ENCODE results near the gene KDM1A. TPM values are rescaled to one million over a fixed set of nuclear protein-coding genes. Genes with fewer than 3 reads are reported as not detected.
A peak's percentile ranks its signal among the peaks of the same experiment; 100 is the strongest.

The KDM1A gene
- total and polyA plus RNA-seq, 2 of the 13 experiments (the other 11 are each of a cell fraction or from before 2014, with no cell fraction given), result 81.3 to 173 TPM

- CTCF ChIA-PET (ENCODE audit: low intra/inter-chr PET ratio, low total read pairs), result no interaction called here
- H2AFZ ChIP-seq (ENCODE audit: low read length), result no peak overlapping the region
- no peak overlapping the region for H3K27ac ChIP-seq (ENCODE audit: extremely low read length, insufficient read depth, low read length)
- intact Hi-C loops (cut with micrococcal nuclease; ENCODE audit: unreplicated experiment) (no loop called here), in situ Hi-C loops (cut with HindIII; ENCODE audit: extremely low pct_ligation_motif_present, low pct_unique_long_range_greater_than_20kb) (no loop called here)
- no peak overlapping the region for H3K9ac ChIP-seq (ENCODE audit: insufficient read depth, low read depth, low read length)
- H4K20me1 ChIP-seq (ENCODE audit: insufficient read depth, low read length), result no peaks in the 10 kb centered on the region
- DNase-seq (ENCODE audit: low spot score), result no peak
- 96% methylated on average over 4 of the region's 4 CpGs for WGBS (ENCODE audit: low lambda C conversion rate)
- no peak for ATAC-seq
- peak overlapping the region; percentile 65; the same call in 1 of the 2 replicates for H3K4me2 ChIP-seq (ENCODE audit: low read depth, low read length)
- no peak for TF ChIP-seq FOXA3 (CRISPR knock-in tag; IDR thresholded peaks at IDR 0.05)
- no peak for TF ChIP-seq CREB1 (IDR thresholded peaks at IDR 0.05)
- 0 out of 2 replicates have a peak, but pooled peaks have one; percentile 24 for TF ChIP-seq CREB1 (CRISPR knock-in tag; IDR thresholded peaks at IDR 0.05)
- no peak for TF ChIP-seq MXI1 (IDR thresholded peaks at IDR 0.05; ENCODE audit: borderline replicate concordance, low read depth, low read length)
- no peak for FAIRE-seq
- H3K9me3 ChIP-seq (ENCODE audit: low read length), result no peaks in the 10 kb centered on the region
- no TSS peak for BruUV-seq (replicated peaks)
- no peaks in the 10 kb centered on the region for H3K27me3 ChIP-seq (ENCODE audit: control insufficient read depth in 1 of 2, insufficient read depth in 2 of 2, low read length in 2 of 2)
- H3K79me2 ChIP-seq (ENCODE audit: insufficient read depth, low read length), result peaks cover 57% of the 10 kb centered on the region
- H3K36me3 ChIP-seq (replicated peaks in 1 of 2; ENCODE audit: control insufficient read depth in 1 of 2, insufficient read depth in 2 of 2, low read length in 2 of 2), result no peaks in the 10 kb centered on the region
- H3K4me3 ChIP-seq (replicated peaks in 1 of 3; ENCODE audit: insufficient read depth in 1 of 3, low read depth in 2 of 3, low read length in 3 of 3), result no peak overlapping the region
- POLR2A ChIA-PET, result no interaction called here
- peaks cover 62% of the 10 kb centered on the region for H3K4me1 ChIP-seq (ENCODE audit: insufficient read depth, low read length)
Observed at GRCh38 chr1:23124259-23125026, 105.2 kb downstream of the KDM1A start.

GRCh38 chr1:23125489-23125888 lies 106.2 kb downstream of the KDM1A start:
- 94% methylated on average over 4 of the region's 4 CpGs for WGBS (ENCODE audit: low lambda C conversion rate)
- Histone ChIP-seq H3K27me3 (ENCODE audit: control insufficient read depth in 1 of 2, insufficient read depth in 2 of 2, low read length in 2 of 2) (no peaks in the 10 kb centered on the region), H3K9me3 (ENCODE audit: low read length) (no peaks in the 10 kb centered on the region), H3K79me2 (ENCODE audit: insufficient read depth, low read length) (peaks cover 53% of the 10 kb centered on the region), H3K4me1 (ENCODE audit: insufficient read depth, low read length) (peaks cover 56% of the 10 kb centered on the region), H2AFZ (ENCODE audit: low read length) (no peak overlapping the region), H4K20me1 (ENCODE audit: insufficient read depth, low read length) (no peaks in the 10 kb centered on the region), H3K9ac (ENCODE audit: insufficient read depth, low read depth, low read length) (no peak overlapping the region), H3K27ac (ENCODE audit: extremely low read length, insufficient read depth, low read length) (peak overlapping the region; percentile 5), H3K4me3 (replicated peaks in 1 of 3; ENCODE audit: insufficient read depth in 1 of 3, low read depth in 2 of 3, low read length in 3 of 3) (no peak overlapping the region), H3K36me3 (replicated peaks in 1 of 2; ENCODE audit: control insufficient read depth in 1 of 2, insufficient read depth in 2 of 2, low read length in 2 of 2) (no peaks in the 10 kb centered on the region), H3K4me2 (ENCODE audit: low read depth, low read length) (no peak overlapping the region)
- CTCF ChIA-PET (ENCODE audit: low intra/inter-chr PET ratio, low total read pairs), result no interaction called here
- intact Hi-C loops (cut with micrococcal nuclease; ENCODE audit: unreplicated experiment), result no loop called here
- FAIRE-seq (no peak), ATAC-seq (no peak), DNase-seq (ENCODE audit: low spot score) (no peak)
- POLR2A ChIA-PET, result no interaction called here
- no TSS peak for BruUV-seq (replicated peaks)
- in situ Hi-C loops (cut with HindIII; ENCODE audit: extremely low pct_ligation_motif_present, low pct_unique_long_range_greater_than_20kb), result no loop called here
- TF ChIP-seq ZNF547 (CRISPR knock-in tag; IDR thresholded peaks at IDR 0.05), result no peak
- TF ChIP-seq PRDM4 (CRISPR knock-in tag; IDR thresholded peaks at IDR 0.05; ENCODE audit: borderline replicate concordance), result no peak
- no peak for TF ChIP-seq ZNF879 (CRISPR knock-in tag; IDR thresholded peaks at IDR 0.05)
- no peak for TF ChIP-seq ZNF569 (CRISPR knock-in tag; IDR thresholded peaks at IDR 0.05; ENCODE audit: borderline replicate concordance)
- TF ChIP-seq HOXA5 (CRISPR knock-in tag; IDR thresholded peaks at IDR 0.05), result no peak
- no peak for TF ChIP-seq BRD4 (CRISPR knock-in tag; IDR thresholded peaks at IDR 0.05)
- no peak for TF ChIP-seq KLF6 (CRISPR knock-in tag; IDR thresholded peaks at IDR 0.05)
- TF ChIP-seq BATF2 (CRISPR knock-in tag; IDR thresholded peaks at IDR 0.05), result no peak
- no peak for TF ChIP-seq FUBP1 (CRISPR knock-in tag; IDR thresholded peaks at IDR 0.05; ENCODE audit: borderline replicate concordance)

Measured in HepG2 (cell line).